Effector memory CD4-positive, alpha-beta T cell (primary cell): ENCODE results near the gene KRT34.
"Not testable (repeated sequence)": the region's sequence is repeated elsewhere in the genome, so short reads cannot be mapped to it uniquely, and the experiment has no call there.

ENCODE experiments used
- DNase-seq, 3 donors: peaks; one replicate each; pipeline ENCODE4 v3.0.0-alpha.2; 2020
- H3K27ac ChIP-seq: 2 replicates; pipeline ENCODE4 v1.7.0; 2013; ENCODE audit warnings: mild to moderate bottlenecking, low read length, moderate library complexity; ENCODE audit not compliant: insufficient read depth, poor library complexity, severe bottlenecking
- H3K27me3 ChIP-seq: replicated peaks from 2 replicates; pipeline ENCODE4 v1.7.0; 2013; ENCODE audit warnings: mild to moderate bottlenecking, low read length; ENCODE audit not compliant: insufficient read depth, control insufficient read depth, poor library complexity, severe bottlenecking
- H3K36me3 ChIP-seq: 2 replicates; pipeline ENCODE4 v1.7.0; 2013; ENCODE audit warnings: mild to moderate bottlenecking, low read length, moderate library complexity; ENCODE audit not compliant: control insufficient read depth, insufficient read depth
- H3K4me1 ChIP-seq: 2 replicates; pipeline ENCODE4 v1.7.0; 2013; ENCODE audit warnings: low read length, mild to moderate bottlenecking; ENCODE audit not compliant: control insufficient read depth, insufficient read depth, poor library complexity, severe bottlenecking
- H3K4me3 ChIP-seq: 2 replicates; pipeline ENCODE4 v1.7.0; 2013; ENCODE audit warnings: low read length, low read depth, mild to moderate bottlenecking; ENCODE audit not compliant: insufficient read depth, poor library complexity, severe bottlenecking
- H3K9me3 ChIP-seq: 2 replicates; pipeline ENCODE4 v1.7.0; 2013; ENCODE audit warnings: mild to moderate bottlenecking, low read length, moderate library complexity; ENCODE audit not compliant: control insufficient read depth

Gene KRT34

DNA sequence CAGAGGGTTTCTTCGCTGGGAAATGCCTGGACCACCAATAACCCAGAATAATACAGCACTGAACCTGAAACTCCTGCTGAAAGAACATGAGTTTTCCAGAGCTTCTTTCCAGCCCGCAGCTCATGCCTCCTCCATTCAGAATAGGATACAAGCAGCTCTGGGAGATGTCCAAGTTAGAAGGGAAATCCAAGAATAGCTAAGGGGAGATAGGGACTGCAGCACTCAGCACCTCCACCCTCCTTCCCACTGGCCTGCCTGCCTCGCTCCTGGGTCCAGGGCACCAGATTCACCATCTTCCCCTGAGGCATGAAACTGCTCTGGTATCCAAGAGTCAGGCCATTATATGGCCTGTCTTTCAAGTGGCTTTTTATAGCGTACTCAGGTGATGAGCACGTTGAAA lies 11.2 kb upstream of the KRT34 start:
- Histone ChIP-seq H3K9me3 (no peaks in the 10 kb centered on the region), H3K27ac (no peak overlapping the region), H3K4me1 (no peaks in the 10 kb centered on the region), H3K4me3 (no peak overlapping the region), H3K27me3 (no peaks in the 10 kb centered on the region), H3K36me3 (no peaks in the 10 kb centered on the region)
- DNase-seq, result no peak

GRCh38 chr17:41392278-41392677 lies 10.2 kb upstream of the KRT34 start:
- no peaks in the 10 kb centered on the region for H3K27me3 ChIP-seq
- H3K36me3 ChIP-seq, result no peaks in the 10 kb centered on the region
- no peak overlapping the region for H3K27ac ChIP-seq
- H3K9me3 ChIP-seq, result no peaks in the 10 kb centered on the region
- no peak for DNase-seq
- H3K4me1 ChIP-seq, result no peaks in the 10 kb centered on the region
- no peak overlapping the region for H3K4me3 ChIP-seq

- no peak for DNase-seq
- Histone ChIP-seq H3K36me3 (no peaks in the 10 kb centered on the region), H3K4me1 (no peaks in the 10 kb centered on the region)
Measured at GRCh38 chr17:41391535-41391934, 9.4 kb upstream of the KRT34 start.

DNA sequence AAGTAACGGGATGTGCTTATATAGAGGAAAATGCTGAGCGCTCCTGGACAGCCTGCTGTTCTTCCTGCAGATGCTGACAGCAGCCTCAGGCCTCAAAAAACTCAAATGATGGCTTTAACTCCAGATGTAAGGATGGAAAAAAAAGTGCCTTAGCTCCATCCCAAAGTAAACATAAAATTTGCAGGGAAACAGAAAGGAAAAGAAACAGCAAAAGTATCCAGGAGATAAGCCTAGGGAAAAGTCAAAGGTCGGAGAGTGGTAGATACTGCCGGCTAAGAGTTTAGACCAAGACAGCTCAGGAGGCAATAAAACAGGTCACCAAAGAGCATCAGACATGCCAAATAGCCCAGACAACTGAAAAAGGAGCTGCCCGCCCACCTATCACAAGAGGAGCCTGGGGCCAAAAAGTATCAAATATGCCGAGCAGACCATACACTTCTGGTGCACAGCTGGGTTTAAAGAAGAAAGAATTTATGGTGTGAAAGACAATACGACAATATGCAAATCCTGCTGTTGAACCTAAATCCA lies 8.4 kb upstream of the KRT34 start:
- Histone ChIP-seq H3K9me3 (no peaks in the 10 kb centered on the region), H3K27ac (no peak overlapping the region), H3K27me3 (no peaks in the 10 kb centered on the region), H3K4me1 (no peaks in the 10 kb centered on the region), H3K4me3 (no peak overlapping the region), H3K36me3 (no peaks in the 10 kb centered on the region)
- DNase-seq, result no peak

More at GRCh38 chr17:41391535-41391934, 9.4 kb upstream of the KRT34 start:
- Histone ChIP-seq H3K4me3 (no peak overlapping the region), H3K9me3 (no peaks in the 10 kb centered on the region), H3K27me3 (no peaks in the 10 kb centered on the region), H3K27ac (no peak overlapping the region)

GRCh38 chr17:41387670-41388069 lies 5.6 kb upstream of the KRT34 start:
- Histone ChIP-seq H3K4me1 (no peaks in the 10 kb centered on the region), H3K4me3 (no peak overlapping the region), H3K9me3 (no peaks in the 10 kb centered on the region), H3K27ac (no peak overlapping the region), H3K27me3 (no peaks in the 10 kb centered on the region), H3K36me3 (no peaks in the 10 kb centered on the region)
- no peak for DNase-seq

- no peaks in the 10 kb centered on the region for H3K27me3 ChIP-seq
- no peak overlapping the region for H3K27ac ChIP-seq
- H3K36me3 ChIP-seq, result no peaks in the 10 kb centered on the region
- H3K9me3 ChIP-seq, result no peaks in the 10 kb centered on the region
- no peak overlapping the region for H3K4me3 ChIP-seq
- DNase-seq, result no peak
- H3K4me1 ChIP-seq, result no peaks in the 10 kb centered on the region
Measured at GRCh38 chr17:41386227-41386626, 4.1 kb upstream of the KRT34 start.

DNA sequence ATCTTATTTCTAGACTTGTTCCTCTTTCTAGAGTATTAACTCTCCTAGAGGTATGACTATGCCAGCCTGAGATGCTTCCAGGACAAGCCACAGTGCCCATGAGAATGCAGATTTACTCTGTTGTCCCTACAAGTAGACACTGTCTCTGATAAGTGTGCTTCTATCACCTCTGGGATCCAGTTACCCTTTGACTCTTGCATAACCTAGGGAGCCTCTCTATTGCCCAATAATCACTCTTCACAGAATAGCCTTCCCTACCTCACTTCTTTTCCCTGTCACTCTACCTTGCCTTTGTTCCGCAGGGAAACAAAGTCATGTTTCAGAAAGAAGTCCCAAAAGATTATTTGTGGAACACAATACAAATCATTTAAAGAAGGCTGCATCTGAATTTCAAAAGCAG lies 1.6 kb upstream of the KRT34 start:
- no peaks in the 10 kb centered on the region for H3K36me3 ChIP-seq
- DNase-seq, result no peak
- H3K9me3 ChIP-seq, result no peaks in the 10 kb centered on the region
- H3K27ac ChIP-seq, result no peak overlapping the region
- H3K27me3 ChIP-seq, result no peaks in the 10 kb centered on the region
- H3K4me3 ChIP-seq, result no peak overlapping the region
- H3K4me1 ChIP-seq, result no peaks in the 10 kb centered on the region

- H3K4me1 ChIP-seq, result no peaks in the 10 kb centered on the region
- no peaks in the 10 kb centered on the region for H3K27me3 ChIP-seq
- H3K9me3 ChIP-seq, result no peaks in the 10 kb centered on the region
- no peak for DNase-seq
- no peaks in the 10 kb centered on the region for H3K36me3 ChIP-seq
- no peak overlapping the region for H3K4me3 ChIP-seq
- no peak overlapping the region for H3K27ac ChIP-seq
Measured at GRCh38 chr17:41382394-41382793, 288 bp upstream of the KRT34 start.

GRCh38 chr17:41380091-41380490 lies 2.0 kb downstream of the KRT34 start:
- H3K9me3 ChIP-seq, DNase-seq, H3K27ac ChIP-seq, H3K27me3 ChIP-seq, H3K36me3 ChIP-seq, H3K4me3 ChIP-seq, H3K4me1 ChIP-seq: not testable (repeated sequence)

DNA sequence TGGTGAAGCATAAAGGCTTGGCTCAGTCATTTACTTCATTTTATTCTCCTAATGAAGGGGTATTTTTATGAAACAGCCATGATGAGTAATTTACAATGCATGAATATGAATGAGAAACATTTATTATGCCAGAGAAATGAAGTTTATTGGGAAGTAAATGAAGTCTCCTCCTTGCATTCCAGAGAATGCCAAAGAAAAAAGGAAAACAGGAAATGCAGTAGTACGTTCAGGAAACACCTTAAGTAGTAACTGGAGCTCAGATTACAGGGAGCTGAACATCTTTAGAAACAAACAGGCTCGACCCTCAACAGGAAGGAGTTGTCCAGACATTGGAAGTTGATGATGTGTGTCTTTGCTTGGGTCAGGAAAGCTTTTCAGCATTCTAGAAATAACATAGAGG lies 4.6 kb downstream of the KRT34 start:
- Histone ChIP-seq H3K4me1 (no peaks in the 10 kb centered on the region), H3K36me3 (no peaks in the 10 kb centered on the region), H3K9me3 (no peaks in the 10 kb centered on the region), H3K4me3 (no peak overlapping the region), H3K27me3 (no peaks in the 10 kb centered on the region), H3K27ac (no peak overlapping the region)
- no peak for DNase-seq

- DNase-seq, result no peak
- Histone ChIP-seq H3K27me3 (no peaks in the 10 kb centered on the region), H3K4me3 (no peak within 1 kb of the TSS), H3K4me1 (no peaks in the 10 kb centered on the region), H3K9me3 (no peaks in the 10 kb centered on the region), H3K27ac (no peak within 1 kb of the TSS), H3K36me3 (no peaks in the 10 kb centered on the region)
Measured at GRCh38 chr17:41369713-41370112, 12.4 kb downstream of the KRT34 start, which contains the start of gene KRT33B. Gene KRT33B (minus strand): TSS chr17:41369813. CDS start chr17:41369750, 63 bp downstream.
